Measurements from ENCODE around the gene MRPL44.
"Not testable (repeated sequence)": the region's sequence is repeated elsewhere in the genome, so short reads cannot be mapped to it uniquely, and the experiment has no call there.

Gene MRPL44

GRCh38 chr2:223971731-223972130 lies 14.5 kb downstream of the MRPL44 start:
- DNase-seq: no peak

- no peak for DNase-seq
These were observed 15.4 kb downstream of the MRPL44 start for GRCh38 chr2:223972656-223973102.

DNA sequence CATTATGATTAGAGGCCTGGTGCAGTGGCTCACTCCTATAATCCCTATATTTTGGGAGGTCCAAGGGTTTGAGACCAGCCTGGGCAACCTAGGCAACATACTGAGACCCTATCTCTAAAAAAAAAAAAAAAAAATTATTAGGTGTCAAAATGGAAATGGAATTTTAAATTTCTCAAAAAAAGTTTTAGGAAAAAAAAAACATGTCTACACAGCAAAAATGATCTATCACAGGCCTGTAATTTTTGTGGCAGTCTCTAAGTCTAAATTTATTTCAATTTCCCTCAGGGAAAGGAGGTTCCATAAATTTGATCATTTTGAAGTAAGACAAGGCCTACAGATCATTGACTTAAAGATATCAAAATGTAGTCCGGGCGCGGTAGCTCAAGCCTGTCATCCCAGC lies 16.3 kb downstream of the MRPL44 start:
- no peak for DNase-seq

DNA sequence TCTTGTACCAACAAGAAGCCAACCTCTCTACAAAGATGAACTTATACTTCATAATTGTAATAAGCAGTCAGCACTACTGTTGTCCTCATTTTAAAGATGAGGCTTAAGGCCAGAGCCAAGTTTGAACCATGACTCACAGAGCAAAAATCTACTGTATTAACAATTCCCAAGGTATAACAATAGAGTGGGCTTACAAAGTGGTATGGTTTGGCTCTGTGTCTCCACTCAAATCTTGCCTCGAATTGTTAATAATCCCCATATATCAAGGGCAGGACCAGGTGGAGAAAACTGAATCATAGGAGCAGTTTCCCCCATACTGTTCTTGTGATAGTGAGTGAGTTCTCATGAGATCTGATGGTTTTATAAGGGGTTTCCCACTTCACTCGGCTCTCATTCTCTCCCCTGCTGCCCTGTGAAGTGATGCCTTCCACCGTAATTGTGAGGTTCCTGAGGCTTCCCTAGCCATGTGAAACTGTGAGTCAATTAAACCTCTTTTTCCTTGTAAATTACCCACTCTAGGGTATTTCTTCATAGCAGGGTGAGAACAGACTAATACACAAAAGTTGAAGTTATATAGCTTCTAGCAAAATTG lies 19.5 kb downstream of the MRPL44 start:
- DNase-seq: no peak

DNA sequence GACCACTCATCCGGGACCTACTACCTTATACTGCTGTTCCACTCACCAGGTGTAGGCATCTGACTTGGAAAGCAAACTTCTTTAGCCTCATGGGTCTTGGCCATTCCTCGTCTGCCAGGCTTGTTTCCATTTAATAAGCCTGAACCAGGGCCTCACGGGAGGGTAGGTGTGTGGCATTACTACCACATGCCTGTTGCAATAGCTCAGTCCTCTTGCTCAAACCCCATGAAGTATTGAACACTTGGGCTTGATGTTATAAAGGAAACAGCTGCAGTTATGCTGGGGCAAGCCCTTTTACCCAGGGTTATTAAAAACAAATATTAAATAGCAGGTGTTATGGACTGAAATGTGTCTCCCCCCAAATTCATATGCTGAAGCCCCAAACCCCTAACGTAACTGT lies 21.2 kb downstream of the MRPL44 start:
- DNase-seq: no peak

DNA sequence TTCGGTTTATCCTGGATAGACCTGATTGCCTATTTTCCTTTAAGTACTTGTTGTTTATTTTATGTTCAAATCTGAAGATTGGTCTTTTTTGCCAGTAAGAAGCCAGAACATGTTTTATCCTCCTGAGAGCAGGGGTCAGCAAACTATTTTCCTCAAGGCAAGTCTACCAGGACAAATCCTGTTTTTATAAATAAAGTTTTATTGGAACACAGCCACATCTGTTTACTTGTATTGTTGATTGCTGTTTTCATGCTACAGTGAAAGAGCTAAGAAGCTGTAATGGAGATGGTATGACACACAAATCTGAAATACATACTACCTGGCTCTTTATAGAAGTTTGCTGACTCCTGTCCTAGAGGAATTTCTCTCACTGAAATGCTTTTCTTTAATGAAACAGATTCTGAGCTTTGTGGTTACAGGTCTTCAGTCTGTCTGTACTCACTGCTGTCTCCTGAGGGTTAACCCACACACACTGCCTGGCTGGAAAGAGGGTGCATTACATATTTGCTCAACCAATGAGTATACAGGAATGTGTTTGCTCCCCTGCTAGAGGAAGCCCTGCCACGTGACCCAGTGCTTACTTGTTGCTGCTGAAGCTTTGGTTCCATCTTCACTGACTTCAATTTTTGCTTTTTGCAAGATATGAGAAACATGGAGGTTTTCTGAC lies 22.6 kb downstream of the MRPL44 start:
- no peak for DNase-seq

DNA sequence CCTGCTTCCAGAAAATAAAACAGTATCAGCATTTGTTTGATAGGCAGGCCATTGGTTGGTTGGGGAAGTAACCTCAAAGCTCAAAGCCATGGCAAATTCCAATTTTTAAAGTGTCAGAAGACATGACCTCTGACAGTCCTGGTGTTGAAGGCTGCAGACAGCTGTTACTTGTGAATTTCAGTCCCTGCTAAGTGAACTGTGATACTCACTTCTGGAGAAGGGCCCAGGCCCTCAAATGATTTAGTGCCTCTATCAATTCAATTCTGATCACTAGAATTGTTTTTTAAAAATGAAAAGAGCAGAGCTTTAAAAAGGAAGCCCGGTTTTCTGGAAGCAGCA lies 23.1 kb downstream of the MRPL44 start:
- no peak for DNase-seq

GRCh38 chr2:223980803-223981202 lies 23.5 kb downstream of the MRPL44 start:
- no peak for DNase-seq

DNA sequence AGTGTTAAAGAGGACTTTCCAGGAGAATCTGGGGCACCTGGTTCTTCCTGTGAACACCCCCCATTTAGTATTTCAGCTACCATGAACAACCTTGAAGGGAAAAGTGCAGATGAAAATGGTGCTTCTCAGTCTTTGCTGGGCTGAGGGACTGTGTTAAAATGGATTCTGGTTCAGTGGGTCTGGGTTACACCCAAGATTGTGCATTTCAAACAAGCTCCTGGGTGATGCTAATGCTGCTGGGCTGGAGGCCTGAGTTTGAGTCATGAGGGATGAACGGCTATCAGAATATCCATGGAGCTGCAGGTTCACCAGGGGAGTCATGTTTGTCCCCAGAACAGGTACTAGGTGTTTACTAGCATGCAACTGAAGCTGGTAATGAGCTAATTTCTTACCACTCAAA lies 24.0 kb downstream of the MRPL44 start:
- no peak for DNase-seq

- no peak for DNase-seq
These were observed 32.1 kb downstream of the MRPL44 start for GRCh38 chr2:223989206-223989855.

DNA sequence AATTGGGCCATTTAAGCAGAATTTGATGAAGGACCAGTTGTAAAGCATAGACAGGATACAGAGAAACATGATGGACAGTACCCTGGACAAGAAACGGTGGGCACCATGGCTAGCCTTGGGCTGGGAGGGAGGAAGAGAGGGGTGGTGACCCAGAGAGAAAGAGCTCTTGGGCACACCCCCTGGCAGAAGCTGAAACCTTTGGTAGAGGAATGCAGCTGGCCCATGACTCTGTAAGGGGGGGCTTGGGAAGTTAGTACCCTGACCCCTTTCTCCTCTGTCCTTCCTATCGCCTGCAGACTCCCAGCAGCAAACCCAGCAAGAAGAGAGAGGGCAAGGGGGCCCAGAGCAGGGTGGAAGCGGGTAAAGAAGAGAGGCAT lies 32.6 kb downstream of the MRPL44 start:
- no peak for DNase-seq

GRCh38 chr2:223991611-223992010 lies 34.3 kb downstream of the MRPL44 start:
- no peak for DNase-seq

DNA sequence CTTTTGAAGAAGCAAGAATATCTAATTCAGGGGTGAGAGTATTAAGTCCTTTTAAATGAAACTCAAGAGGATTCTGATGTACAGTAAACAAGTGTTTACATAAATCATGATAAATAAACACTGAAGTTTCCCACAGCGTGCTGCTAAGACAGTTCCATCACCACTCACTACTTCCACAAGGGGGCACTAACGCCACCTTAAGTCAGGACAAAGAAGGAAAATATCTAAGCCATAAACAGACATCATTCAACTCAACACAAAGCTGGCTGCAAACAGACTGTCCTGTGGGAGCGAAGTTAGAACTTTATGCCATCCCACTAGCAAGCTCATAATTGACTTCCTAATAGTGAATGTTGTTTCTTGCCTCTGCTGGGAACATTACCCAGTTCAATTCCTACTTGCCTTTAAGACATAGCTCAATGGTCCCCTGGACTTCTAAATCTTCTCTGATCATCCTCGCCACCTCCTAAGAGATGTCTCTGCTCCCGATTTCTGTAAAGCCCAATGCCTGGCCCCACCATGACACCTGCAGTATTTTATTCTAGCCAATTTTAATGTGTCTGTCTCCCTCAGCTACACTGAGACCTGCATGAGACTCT lies 36.5 kb downstream of the MRPL44 start:
- DNase-seq: peak; percentile 48

- no peak for DNase-seq
These were observed 37.4 kb downstream of the MRPL44 start for GRCh38 chr2:223994562-223995162.

DNA sequence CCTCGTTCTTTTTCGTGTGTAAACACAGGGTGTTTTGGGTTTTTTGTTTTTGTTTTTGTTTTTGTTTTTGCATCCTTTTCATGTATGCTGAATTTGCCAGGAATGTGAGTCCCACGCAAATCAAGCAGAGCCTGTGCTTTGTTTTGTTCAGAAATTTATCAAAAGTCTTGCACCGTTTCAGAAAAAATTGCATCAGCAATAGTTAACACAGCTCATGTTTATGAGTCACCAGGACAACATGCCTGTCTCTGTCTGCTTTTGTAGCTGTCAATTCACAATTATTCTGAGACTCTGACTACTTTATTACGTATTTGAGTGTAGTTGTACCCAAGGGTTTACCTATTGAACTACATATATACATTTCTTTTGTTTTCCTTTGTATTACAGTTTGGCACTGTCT lies 38.3 kb downstream of the MRPL44 start:
- DNase-seq: peak; percentile 20

GRCh38 chr2:223996391-223996790 lies 39.1 kb downstream of the MRPL44 start:
- DNase-seq: no peak

- DNase-seq: no peak
These were observed 40.7 kb downstream of the MRPL44 start for GRCh38 chr2:223997938-223998337.

DNA sequence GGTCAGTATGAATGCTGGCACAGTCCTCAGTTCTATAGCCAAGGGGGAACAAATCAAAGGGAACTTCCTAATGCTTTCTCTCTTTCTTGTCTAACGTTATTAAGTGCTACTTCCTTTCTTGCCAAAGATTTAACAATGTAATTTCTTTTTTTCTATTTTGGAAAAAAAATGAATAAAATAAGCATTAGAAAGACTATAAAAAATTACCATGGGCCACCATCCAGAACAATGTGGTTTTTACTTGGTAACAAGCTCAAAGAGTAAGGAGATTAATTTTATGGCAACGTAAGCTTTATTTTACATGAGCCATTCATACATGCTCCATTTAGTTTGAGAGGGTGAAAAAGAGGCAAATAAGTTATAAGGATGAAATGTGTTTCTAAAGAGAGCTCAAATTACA lies 41.7 kb downstream of the MRPL44 start:
- no peak for DNase-seq

- DNase-seq: no peak
These were observed 42.6 kb downstream of the MRPL44 start for GRCh38 chr2:223999862-224000261.

GRCh38 chr2:224000662-224001061 lies 43.4 kb downstream of the MRPL44 start:
- DNase-seq: not testable (repeated sequence)

DNA sequence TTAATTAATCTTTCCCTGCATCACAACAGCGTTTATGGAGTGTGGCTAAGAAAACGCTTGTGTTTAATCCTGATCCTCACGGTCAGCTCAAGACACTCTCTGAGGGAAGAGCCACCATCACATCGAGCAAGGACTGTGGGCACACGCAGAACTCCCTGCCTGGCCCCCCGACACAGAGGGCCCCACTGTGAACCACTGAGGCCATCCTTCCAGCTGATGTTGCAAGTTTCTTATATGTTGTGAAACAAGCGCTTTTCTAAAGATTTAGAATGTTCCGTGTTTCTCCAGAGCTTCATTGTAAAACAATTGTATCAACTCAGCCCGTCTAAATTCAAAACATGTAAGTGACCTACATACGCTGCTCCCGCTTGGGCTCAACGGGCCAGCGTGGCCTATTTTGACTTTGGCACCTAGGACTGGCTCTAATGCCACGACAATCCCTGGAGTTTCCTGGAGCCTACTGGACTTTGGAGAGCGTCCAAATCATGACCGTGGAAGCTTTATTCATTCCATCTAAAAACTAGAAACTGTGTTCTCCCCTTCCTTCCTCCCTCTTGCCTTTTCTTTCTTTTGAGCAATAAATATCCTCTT lies 46.9 kb downstream of the MRPL44 start:
- DNase-seq: no peak

GRCh38 chr2:224008702-224009261 lies 51.5 kb downstream of the MRPL44 start:
- DNase-seq: peak; percentile 7

Data from NCI-H226 (cell line).